ENCODE data around the gene ABCA3.

DNA sequence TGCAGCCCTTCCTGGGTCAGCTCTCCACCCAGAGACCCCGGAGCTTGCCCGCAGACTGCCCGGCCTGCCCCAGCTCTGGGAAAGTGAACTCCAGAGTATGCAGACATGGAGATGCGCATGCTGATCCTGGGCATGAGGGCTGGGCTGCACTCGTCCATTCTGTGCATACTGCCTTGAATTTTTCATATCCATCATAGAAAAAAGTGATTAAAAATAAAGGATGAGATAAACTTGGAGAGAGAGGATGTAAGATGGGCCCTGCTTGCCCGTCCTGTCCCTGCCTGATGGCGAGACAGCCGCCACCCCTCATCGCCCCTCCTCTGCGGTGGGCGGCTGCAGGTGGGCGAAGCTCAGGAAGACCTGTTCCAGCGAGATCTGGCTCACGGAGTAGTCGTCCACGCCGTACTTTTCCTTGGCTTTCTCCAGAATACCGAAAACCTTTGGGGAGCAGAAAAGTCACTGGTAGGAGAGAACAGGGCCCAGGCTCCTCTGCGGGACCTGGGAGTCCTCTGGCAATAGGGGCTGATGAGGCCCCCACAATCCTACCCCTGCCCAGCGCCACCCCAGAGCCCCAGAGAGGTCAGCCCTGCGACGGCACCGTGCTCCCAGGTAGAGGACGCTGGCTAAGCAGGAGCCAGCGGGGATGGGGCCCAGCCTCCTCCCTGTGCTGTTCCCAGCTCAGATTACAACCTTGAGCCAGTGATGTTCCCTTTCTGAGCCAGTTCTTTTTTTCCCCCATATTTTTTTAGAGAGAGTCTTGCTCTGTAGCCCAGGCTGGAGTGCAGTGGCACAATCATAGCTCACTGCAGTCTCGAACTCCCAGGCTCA is 63.9 kb downstream of the ABCA3 start:
- TF ChIP-seq, protein P1, sequence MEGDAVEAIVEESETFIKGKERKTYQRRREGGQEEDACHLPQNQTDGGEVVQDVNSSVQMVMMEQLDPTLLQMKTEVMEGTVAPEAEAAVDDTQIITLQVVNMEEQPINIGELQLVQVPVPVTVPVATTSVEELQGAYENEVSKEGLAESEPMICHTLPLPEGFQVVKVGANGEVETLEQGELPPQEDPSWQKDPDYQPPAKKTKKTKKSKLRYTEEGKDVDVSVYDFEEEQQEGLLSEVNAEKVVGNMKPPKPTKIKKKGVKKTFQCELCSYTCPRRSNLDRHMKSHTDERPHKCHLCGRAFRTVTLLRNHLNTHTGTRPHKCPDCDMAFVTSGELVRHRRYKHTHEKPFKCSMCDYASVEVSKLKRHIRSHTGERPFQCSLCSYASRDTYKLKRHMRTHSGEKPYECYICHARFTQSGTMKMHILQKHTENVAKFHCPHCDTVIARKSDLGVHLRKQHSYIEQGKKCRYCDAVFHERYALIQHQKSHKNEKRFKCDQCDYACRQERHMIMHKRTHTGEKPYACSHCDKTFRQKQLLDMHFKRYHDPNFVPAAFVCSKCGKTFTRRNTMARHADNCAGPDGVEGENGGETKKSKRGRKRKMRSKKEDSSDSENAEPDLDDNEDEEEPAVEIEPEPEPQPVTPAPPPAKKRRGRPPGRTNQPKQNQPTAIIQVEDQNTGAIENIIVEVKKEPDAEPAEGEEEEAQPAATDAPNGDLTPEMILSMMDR (IDR thresholded peaks at IDR 0.05) = no peak
- TF ChIP-seq SIN3A (IDR thresholded peaks at IDR 0.05; ENCODE audit: borderline replicate concordance, insufficient read depth, low read depth, low read length) (no peak), TCF7L2 (IDR thresholded peaks at IDR 0.05; ENCODE audit: low read depth, low read length) (no peak), POLR2AphosphoS5 (IDR thresholded peaks at IDR 0.05; ENCODE audit: low read depth, low read length) (no peak)
